ENCODE measurements around the gene SHISA2.

Gene SHISA2

DNA sequence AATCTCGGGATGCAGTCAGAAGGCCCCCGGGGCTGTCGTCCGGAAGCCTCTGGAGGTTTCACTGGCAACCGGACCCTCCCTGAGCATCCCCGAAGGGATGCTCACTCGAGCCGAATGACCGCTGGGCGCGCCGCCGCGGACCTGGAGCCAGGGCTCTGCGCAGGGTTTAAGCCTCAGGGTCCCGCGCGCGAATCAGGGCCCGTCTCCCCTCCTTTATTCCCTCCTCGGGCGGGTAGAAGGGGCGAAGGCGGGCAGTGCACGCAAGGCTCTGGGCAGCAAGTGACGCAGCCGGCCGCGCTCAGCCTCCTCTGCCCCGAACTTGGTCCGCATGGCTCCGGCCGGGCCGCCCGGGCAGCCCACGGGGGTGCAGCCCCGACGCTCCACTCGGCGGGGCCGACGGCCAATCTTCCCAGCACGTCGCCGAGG, 572 bp downstream of the SHISA2 start:
- H2AFZ ChIP-seq (ENCODE audit: low read length), result no peak overlapping the region
- no peaks in the 10 kb centered on the region for H3K27me3 ChIP-seq (replicated peaks; ENCODE audit: insufficient read depth, low read length)
- H3K4me3 ChIP-seq (ENCODE audit: low read length), result peak overlapping the region; percentile 52
- H4K20me1 ChIP-seq (ENCODE audit: insufficient read depth, low read length), result no peaks in the 10 kb centered on the region
- H3K4me2 ChIP-seq (ENCODE audit: low read depth, low read length), result peak overlapping the region; percentile 60
- TF ChIP-seq, protein P1, sequence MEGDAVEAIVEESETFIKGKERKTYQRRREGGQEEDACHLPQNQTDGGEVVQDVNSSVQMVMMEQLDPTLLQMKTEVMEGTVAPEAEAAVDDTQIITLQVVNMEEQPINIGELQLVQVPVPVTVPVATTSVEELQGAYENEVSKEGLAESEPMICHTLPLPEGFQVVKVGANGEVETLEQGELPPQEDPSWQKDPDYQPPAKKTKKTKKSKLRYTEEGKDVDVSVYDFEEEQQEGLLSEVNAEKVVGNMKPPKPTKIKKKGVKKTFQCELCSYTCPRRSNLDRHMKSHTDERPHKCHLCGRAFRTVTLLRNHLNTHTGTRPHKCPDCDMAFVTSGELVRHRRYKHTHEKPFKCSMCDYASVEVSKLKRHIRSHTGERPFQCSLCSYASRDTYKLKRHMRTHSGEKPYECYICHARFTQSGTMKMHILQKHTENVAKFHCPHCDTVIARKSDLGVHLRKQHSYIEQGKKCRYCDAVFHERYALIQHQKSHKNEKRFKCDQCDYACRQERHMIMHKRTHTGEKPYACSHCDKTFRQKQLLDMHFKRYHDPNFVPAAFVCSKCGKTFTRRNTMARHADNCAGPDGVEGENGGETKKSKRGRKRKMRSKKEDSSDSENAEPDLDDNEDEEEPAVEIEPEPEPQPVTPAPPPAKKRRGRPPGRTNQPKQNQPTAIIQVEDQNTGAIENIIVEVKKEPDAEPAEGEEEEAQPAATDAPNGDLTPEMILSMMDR (IDR thresholded peaks at IDR 0.05; ENCODE audit: low read length), result no peak
- no peak for TF ChIP-seq EZH2phosphoT487 (IDR thresholded peaks at IDR 0.05; ENCODE audit: low read length)
- TF ChIP-seq EZH2 (optimal IDR thresholded peaks at IDR 0.05; ENCODE audit: low read depth, low read length), result no peak
- H3K9me2 ChIP-seq (replicated peaks; ENCODE audit: insufficient read depth, low read length), result no peaks in the 10 kb centered on the region
- H3K36me3 ChIP-seq (replicated peaks; ENCODE audit: insufficient read depth, low read length), result no peaks in the 10 kb centered on the region
- no peaks in the 10 kb centered on the region for H3K79me2 ChIP-seq (ENCODE audit: low read length)
- DNase-seq, result no peak
- no peaks in the 10 kb centered on the region for H3K4me1 ChIP-seq (ENCODE audit: low read length)
- no peak overlapping the region; the same call in 1 of the 2 replicates for H3K9ac ChIP-seq (ENCODE audit: low read length)
- H3K27ac ChIP-seq (ENCODE audit: low read length), result no peak overlapping the region
- H3K9me3 ChIP-seq (replicated peaks; ENCODE audit: insufficient read depth, low read length), result no peaks in the 10 kb centered on the region
- no peaks in the 10 kb centered on the region for H3F3A ChIP-seq (ENCODE audit: insufficient read depth, low read length)

- TF ChIP-seq, protein P1 (IDR thresholded peaks at IDR 0.05; ENCODE audit: low read length), result no peak
- TF ChIP-seq EZH2phosphoT487 (IDR thresholded peaks at IDR 0.05; ENCODE audit: low read length), result no peak
- no peak for TF ChIP-seq EZH2 (optimal IDR thresholded peaks at IDR 0.05; ENCODE audit: low read depth, low read length)
- Histone ChIP-seq H3F3A (ENCODE audit: insufficient read depth, low read length) (no peaks in the 10 kb centered on the region), H3K36me3 (replicated peaks; ENCODE audit: insufficient read depth, low read length) (no peaks in the 10 kb centered on the region), H3K79me2 (ENCODE audit: low read length) (no peaks in the 10 kb centered on the region), H3K4me3 (ENCODE audit: low read length) (peak overlapping the region; percentile 52; the same call in 1 of the 2 replicates), H3K9me2 (replicated peaks; ENCODE audit: insufficient read depth, low read length) (no peaks in the 10 kb centered on the region), H3K27ac (ENCODE audit: low read length) (no peak overlapping the region), H2AFZ (ENCODE audit: low read length) (no peak overlapping the region), H4K20me1 (ENCODE audit: insufficient read depth, low read length) (no peaks in the 10 kb centered on the region), H3K27me3 (replicated peaks; ENCODE audit: insufficient read depth, low read length) (no peaks in the 10 kb centered on the region), H3K4me1 (ENCODE audit: low read length) (no peaks in the 10 kb centered on the region), H3K4me2 (ENCODE audit: low read depth, low read length) (peak overlapping the region; percentile 60; the same call in 1 of the 2 replicates), H3K9ac (ENCODE audit: low read length) (no peak overlapping the region), H3K9me3 (replicated peaks; ENCODE audit: insufficient read depth, low read length) (no peaks in the 10 kb centered on the region)
- no peak for DNase-seq
Measured at GRCh38 chr13:26050568-26051230, 1.1 kb downstream of the SHISA2 start.

DNA sequence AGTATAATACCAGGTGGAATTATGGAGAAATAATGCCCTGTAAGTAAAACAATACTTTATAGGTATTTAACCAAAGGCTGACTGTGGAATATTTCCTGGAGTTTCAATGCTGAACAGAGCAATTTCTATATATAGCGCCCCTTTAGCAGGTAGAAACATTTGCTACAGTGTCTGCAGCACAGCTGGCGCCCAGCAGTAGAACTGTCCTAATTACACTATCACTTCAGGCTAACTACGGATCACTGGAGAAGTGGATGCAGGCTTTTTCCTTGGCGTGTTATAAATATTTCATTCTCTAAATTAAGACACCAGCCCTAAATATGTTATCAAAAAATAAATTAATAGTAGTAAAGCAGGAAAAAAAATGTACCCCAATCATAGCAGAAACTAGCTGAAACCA, 3.1 kb downstream of the SHISA2 start:
- Histone ChIP-seq H3K36me3 (replicated peaks; ENCODE audit: insufficient read depth, low read length) (no peaks in the 10 kb centered on the region), H3K9me2 (replicated peaks; ENCODE audit: insufficient read depth, low read length) (no peaks in the 10 kb centered on the region), H3K27me3 (replicated peaks; ENCODE audit: insufficient read depth, low read length) (no peaks in the 10 kb centered on the region), H3K27ac (ENCODE audit: low read length) (no peak overlapping the region), H3K4me3 (ENCODE audit: low read length) (no peak overlapping the region), H3K4me2 (ENCODE audit: low read depth, low read length) (no peak overlapping the region), H3F3A (ENCODE audit: insufficient read depth, low read length) (no peaks in the 10 kb centered on the region), H3K4me1 (ENCODE audit: low read length) (no peaks in the 10 kb centered on the region), H3K9ac (ENCODE audit: low read length) (no peak overlapping the region), H2AFZ (ENCODE audit: low read length) (no peak overlapping the region), H3K79me2 (ENCODE audit: low read length) (no peaks in the 10 kb centered on the region), H4K20me1 (ENCODE audit: insufficient read depth, low read length) (no peaks in the 10 kb centered on the region), H3K9me3 (replicated peaks; ENCODE audit: insufficient read depth, low read length) (no peaks in the 10 kb centered on the region)
- DNase-seq, result no peak
- TF ChIP-seq EZH2 (optimal IDR thresholded peaks at IDR 0.05; ENCODE audit: low read depth, low read length) (no peak), EZH2phosphoT487 (IDR thresholded peaks at IDR 0.05; ENCODE audit: low read length) (no peak)
- TF ChIP-seq, protein P1 (IDR thresholded peaks at IDR 0.05; ENCODE audit: low read length), result no peak
